WERI-Rb-1 (cell line): ENCODE results near the gene HBB.
"Not testable (repeated sequence)": the region's sequence is repeated elsewhere in the genome, so short reads cannot be mapped to it uniquely, and the experiment has no call there.

Experiments
- DNase-seq: peaks from one replicate; pipeline ENCODE4 v3.0.0-alpha.2; 2020
- H3K27ac ChIP-seq: fragments of 250-450 bp; sonication (Bioruptor Pico); 2 replicates; pipeline ENCODE4 v1.5.1; 2020; ENCODE audit warnings: mild to moderate bottlenecking, moderate library complexity
- H3K27me3 ChIP-seq: fragments of 250-450 bp; sonication (Bioruptor Pico); 2 replicates; pipeline ENCODE4 v1.5.1; 2021; ENCODE audit warnings: mild to moderate bottlenecking, low read depth, moderate library complexity; ENCODE audit not compliant: insufficient read depth, severe bottlenecking
- H3K36me3 ChIP-seq: fragments of 250-450 bp; sonication (Bioruptor Pico); 2 replicates; pipeline ENCODE4 v1.5.1; 2020; ENCODE audit warnings: mild to moderate bottlenecking, moderate library complexity
- H3K4me3 ChIP-seq: 2 replicates; pipeline ENCODE4 v1.5.1; 2011; ENCODE audit warnings: low read depth, mild to moderate bottlenecking, control low read depth, low read length
- H3K9me3 ChIP-seq: fragments of 250-450 bp; sonication (Bioruptor Pico); 2 replicates; pipeline ENCODE4 v1.5.1; 2021; ENCODE audit warnings: mild to moderate bottlenecking, moderate library complexity; ENCODE audit not compliant: severe bottlenecking
- CTCF ChIP-seq: IDR thresholded peaks from 2 replicates; pipeline ENCODE4 v1.5.1; 2011; ENCODE audit warnings: low read depth, mild to moderate bottlenecking, control low read depth, inconsistent platforms, low read length

The HBB gene

GRCh38 chr11:5267033-5267563 is 40.2 kb upstream of the HBB start:
- no peak for TF ChIP-seq CTCF
- H3K4me3 ChIP-seq: no peak overlapping the region
- no peaks in the 10 kb centered on the region for H3K9me3 ChIP-seq
- no peaks in the 10 kb centered on the region for H3K36me3 ChIP-seq
- no peak for DNase-seq
- no peak overlapping the region for H3K27ac ChIP-seq
- H3K27me3 ChIP-seq: peaks cover 39% of the 10 kb centered on the region

- DNase-seq: no peak
- H3K4me3 ChIP-seq: no peak overlapping the region
- no peak overlapping the region for H3K27ac ChIP-seq
- no peaks in the 10 kb centered on the region for H3K36me3 ChIP-seq
- no peak for TF ChIP-seq CTCF
- H3K9me3 ChIP-seq: no peaks in the 10 kb centered on the region
- peaks cover 39% of the 10 kb centered on the region for H3K27me3 ChIP-seq
Observed at GRCh38 chr11:5266609-5267008, 39.7 kb upstream of the HBB start.

- no peak for DNase-seq
- Histone ChIP-seq H3K4me3 (no peak overlapping the region), H3K27me3 (peaks cover 39% of the 10 kb centered on the region), H3K9me3 (no peaks in the 10 kb centered on the region), H3K27ac (no peak overlapping the region), H3K36me3 (no peaks in the 10 kb centered on the region)
- no peak for TF ChIP-seq CTCF
Observed at GRCh38 chr11:5265832-5266231, 39.0 kb upstream of the HBB start.

- no peak for DNase-seq
- Histone ChIP-seq H3K27me3 (peaks cover 37% of the 10 kb centered on the region), H3K36me3 (no peaks in the 10 kb centered on the region), H3K4me3 (no peak overlapping the region), H3K9me3 (no peaks in the 10 kb centered on the region), H3K27ac (no peak overlapping the region)
- no peak for TF ChIP-seq CTCF
Observed at GRCh38 chr11:5258543-5259262, 31.8 kb upstream of the HBB start.

DNA sequence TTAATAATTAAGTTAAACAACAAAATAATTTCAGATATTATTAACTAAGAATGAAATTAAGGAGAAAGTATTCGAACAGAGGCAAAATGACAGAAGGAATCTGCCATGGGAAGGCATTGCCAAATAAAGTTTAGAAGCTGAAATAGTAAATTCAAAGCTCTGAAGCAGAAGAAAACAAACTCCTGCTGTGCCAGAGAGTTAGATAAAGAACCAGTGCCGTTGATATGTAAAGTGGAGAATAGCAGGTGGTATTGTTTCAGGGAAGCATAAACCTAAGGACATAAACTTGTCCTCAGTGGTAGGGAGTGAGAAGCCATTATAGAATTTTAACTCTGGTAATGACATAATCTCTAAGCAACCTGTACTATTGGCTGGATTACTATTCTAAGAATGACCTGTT is 30.4 kb upstream of the HBB start:
- H3K36me3 ChIP-seq: no peaks in the 10 kb centered on the region
- no peak for TF ChIP-seq CTCF
- H3K27me3 ChIP-seq: peaks cover 39% of the 10 kb centered on the region
- no peaks in the 10 kb centered on the region for H3K9me3 ChIP-seq
- no peak overlapping the region for H3K27ac ChIP-seq
- no peak overlapping the region for H3K4me3 ChIP-seq
- DNase-seq: no peak

DNA sequence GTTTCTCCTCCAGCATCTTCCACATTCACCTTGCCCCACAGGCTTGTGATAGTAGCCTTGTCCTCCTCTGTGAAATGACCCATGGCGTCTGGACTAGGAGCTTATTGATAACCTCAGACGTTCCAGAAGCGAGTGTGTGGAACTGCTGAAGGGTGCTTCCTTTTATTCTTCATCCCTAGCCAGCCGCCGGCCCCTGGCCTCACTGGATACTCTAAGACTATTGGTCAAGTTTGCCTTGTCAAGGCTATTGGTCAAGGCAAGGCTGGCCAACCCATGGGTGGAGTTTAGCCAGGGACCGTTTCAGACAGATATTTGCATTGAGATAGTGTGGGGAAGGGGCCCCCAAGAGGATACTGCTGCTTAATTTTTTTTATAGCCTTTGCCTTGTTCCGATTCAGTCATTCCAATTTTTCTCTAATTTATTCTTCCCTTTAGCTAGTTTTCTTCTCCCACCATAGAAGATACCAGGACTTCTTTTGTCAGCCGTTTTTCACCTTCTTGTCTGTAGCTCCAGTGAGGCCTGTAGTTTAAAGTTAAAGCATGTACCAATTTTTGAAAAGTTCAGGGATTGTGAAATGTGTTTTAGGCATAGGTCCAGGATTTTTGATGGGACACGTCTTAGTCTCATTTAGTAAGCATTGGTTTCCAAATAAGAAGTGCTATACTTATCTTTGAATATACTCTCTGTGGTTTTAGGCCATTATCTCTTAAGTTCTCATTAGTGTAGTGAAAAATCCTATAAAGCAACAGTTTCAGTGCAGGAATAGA is 28.0 kb upstream of the HBB start, which contains the start of gene HBG2:
Gene HBG2, minus strand, starts transcription at position 136 of the 768 bp plus-strand sequence. Its CDS starts 53 bp downstream, at position 83.
- not testable (repeated sequence) for H3K36me3 ChIP-seq, DNase-seq, H3K9me3 ChIP-seq, H3K4me3 ChIP-seq, H3K27ac ChIP-seq
- H3K27me3 ChIP-seq: peaks cover 49% of the 10 kb centered on the region

DNA sequence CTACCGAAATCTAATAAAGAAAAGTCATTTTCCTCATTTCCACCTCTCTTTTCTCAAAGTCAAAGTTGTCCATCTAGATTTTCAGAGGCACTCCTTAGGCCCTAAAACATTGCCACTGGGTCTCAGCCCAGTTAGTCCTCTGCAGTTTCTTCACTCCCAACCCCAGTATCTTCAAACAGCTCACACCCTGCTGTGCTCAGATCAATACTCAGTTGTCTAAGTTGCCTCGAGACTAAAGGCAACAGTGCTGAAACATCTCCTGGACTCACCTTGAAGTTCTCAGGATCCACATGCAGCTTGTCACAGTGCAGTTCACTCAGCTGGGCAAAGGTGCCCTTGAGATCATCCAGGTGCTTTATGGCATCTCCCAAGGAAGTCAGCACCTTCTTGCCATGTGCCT is 27.2 kb upstream of the HBB start:
- H3K36me3 ChIP-seq, H3K4me3 ChIP-seq, DNase-seq, H3K9me3 ChIP-seq, H3K27ac ChIP-seq: not testable (repeated sequence)
- H3K27me3 ChIP-seq: peaks cover 47% of the 10 kb centered on the region

- not testable (repeated sequence) for H3K36me3 ChIP-seq, H3K9me3 ChIP-seq, DNase-seq, H3K4me3 ChIP-seq, H3K27ac ChIP-seq
- peaks cover 42% of the 10 kb centered on the region for H3K27me3 ChIP-seq
Observed at GRCh38 chr11:5253440-5253839, 26.6 kb upstream of the HBB start.
